ENCODE measurements around the gene CD58.

The CD58 gene

GRCh38 chr1:116538544-116538943, 32.3 kb downstream of the CD58 start:
- peak; percentile 42 for DNase-seq

GRCh38 chr1:116537898-116538297, 32.9 kb downstream of the CD58 start:
- DNase-seq = no peak

- peak; percentile 66 for DNase-seq
These were observed 33.6 kb downstream of the CD58 start for GRCh38 chr1:116537040-116537831.

GRCh38 chr1:116534014-116534739, 36.6 kb downstream of the CD58 start:
- no peak for DNase-seq

GRCh38 chr1:116533429-116533820, 37.4 kb downstream of the CD58 start:
- no peak for DNase-seq

- DNase-seq = no peak
These were observed 38.0 kb downstream of the CD58 start for GRCh38 chr1:116532671-116533428.

- DNase-seq = no peak
These were observed 38.9 kb downstream of the CD58 start for GRCh38 chr1:116531917-116532316.

GRCh38 chr1:116529681-116530080, 41.1 kb downstream of the CD58 start:
- DNase-seq = no peak

- DNase-seq = no peak
These were observed 41.6 kb downstream of the CD58 start for GRCh38 chr1:116529199-116529631.

GRCh38 chr1:116528329-116529083, 42.3 kb downstream of the CD58 start:
- no peak for DNase-seq

GRCh38 chr1:116525440-116525839, 45.4 kb downstream of the CD58 start:
- DNase-seq = no peak

GRCh38 chr1:116521186-116521585, 49.6 kb downstream of the CD58 start:
- no peak for DNase-seq

GRCh38 chr1:116518400-116518799, 52.4 kb downstream of the CD58 start:
- DNase-seq = no peak

GRCh38 chr1:116516631-116517030, 54.2 kb downstream of the CD58 start:
- no peak for DNase-seq

GRCh38 chr1:116515702-116516101, 55.1 kb downstream of the CD58 start:
- DNase-seq = no peak

- DNase-seq = peak; percentile 42
These were observed 55.9 kb downstream of the CD58 start for GRCh38 chr1:116514708-116515525.

- DNase-seq = no peak
These were observed 56.9 kb downstream of the CD58 start for GRCh38 chr1:116513956-116514355.

- no peak for DNase-seq
These were observed 59.3 kb downstream of the CD58 start for GRCh38 chr1:116511459-116512019.

- DNase-seq = no peak
These were observed 60.5 kb downstream of the CD58 start for GRCh38 chr1:116510361-116510760.

- DNase-seq = no peak
These were observed 61.5 kb downstream of the CD58 start for GRCh38 chr1:116508984-116509980.
